A549 (cell line): ENCODE results near the gene MMP2.

Source experiments
- CTCF ChIP-seq: fragments of >200 bp; sonication (Bioruptor Twin); formaldehyde crosslinking; IDR thresholded peaks from 3 replicates; pipeline ENCODE4 v1.5.1; 2016
- GATA3 ChIP-seq: IDR thresholded peaks from 2 replicates; pipeline ENCODE4 v1.6.1; 2012; ENCODE audit warnings: borderline replicate concordance
- JUN ChIP-seq, 2 experiments: fragments of >200 bp; sonication (Bioruptor Twin); formaldehyde crosslinking; IDR thresholded peaks; 2 replicates in 1 of 2; 3 replicates in 1 of 2; pipeline ENCODE4 v1.6.1; 2016 to 2017
- MAX ChIP-seq: IDR thresholded peaks from 2 replicates; pipeline ENCODE4 v1.6.1; 2012
- NPAS2 ChIP-seq: fragments of 250-450 bp; sonication (Bioruptor Pico); IDR thresholded peaks from 2 replicates; pipeline ENCODE4 v1.8.0; 2022; ENCODE audit warnings: mild to moderate bottlenecking, moderate library complexity, borderline replicate concordance
- POLR2A ChIP-seq: IDR thresholded peaks from 2 replicates; pipeline ENCODE4 v1.6.1; 2012; ENCODE audit warnings: mild to moderate bottlenecking, low read length
- RFX5 ChIP-seq: fragments of 450-650 bp; IDR thresholded peaks from 2 replicates; pipeline ENCODE4 v1.7.1; 2014; ENCODE audit warnings: antibody characterized with exemption, mild to moderate bottlenecking, moderate library complexity
- SMC3 ChIP-seq: fragments of >200 bp; sonication (Bioruptor Twin); formaldehyde crosslinking; IDR thresholded peaks from 3 replicates; pipeline ENCODE4 v1.6.1; 2018; ENCODE audit warnings: inconsistent platforms
- TFCP2L1 ChIP-seq: fragments of 250-450 bp; sonication (Bioruptor Pico); IDR thresholded peaks from 2 replicates; pipeline ENCODE4 v1.5.0; 2021; ENCODE audit warnings: mild to moderate bottlenecking

DNA sequence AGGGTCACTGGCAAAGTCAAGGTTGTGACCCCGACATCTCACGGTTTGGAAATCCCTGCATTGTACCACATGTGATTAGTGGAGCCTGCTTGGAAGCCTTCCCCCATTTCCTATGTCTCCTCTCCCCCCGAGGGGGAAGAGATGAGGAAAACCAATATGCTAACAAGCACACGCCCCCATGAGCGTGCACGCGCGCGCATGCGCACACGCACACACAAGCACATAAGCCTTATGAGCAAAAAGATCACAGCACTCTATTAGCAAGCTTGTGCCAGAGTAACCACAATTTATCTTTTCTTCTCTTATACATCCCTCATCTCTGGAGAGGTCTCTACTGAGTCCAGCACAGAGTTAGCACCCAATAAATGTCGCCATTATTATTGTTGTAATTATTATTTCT is 31.8 kb upstream of the MMP2 start:
- TF ChIP-seq CTCF = no peak
- TF ChIP-seq MAX = no peak
- TF ChIP-seq POLR2A = no peak
- TF ChIP-seq SMC3 = no peak
- TF ChIP-seq TFCP2L1 (CRISPR knock-in tag) = no peak
- no peak for TF ChIP-seq GATA3
- TF ChIP-seq RFX5 = no peak
- TF ChIP-seq NPAS2 (CRISPR knock-in tag) = no peak
- TF ChIP-seq JUN (IDR thresholded peaks at IDR 0.05) = no peak
